Glomerular endothelial cell (primary cell): ENCODE results near the gene SCAMP4. TPM values are rescaled to one million over a fixed set of nuclear protein-coding genes. Genes with fewer than 3 reads are reported as not detected.

Experiments used
- DNase-seq: peaks from one replicate; pipeline ENCODE4 v3.0.0-alpha.2; 2011; ENCODE audit warnings: low read depth, low spot score; ENCODE audit errors: extremely low read depth
- total RNA-seq: library from RNA; depleted of rRNA; stranded (reverse); fragments of >200 nt; gene quantifications from 2 replicates; pipeline ENCODE4 v1.2.3, GENCODE V29; 2015

Gene SCAMP4
- 115 and 140 TPM in 2 replicates for total RNA-seq

- DNase-seq: no peak
These were observed at the start of gene SCAMP4, which contains the start of gene ADAT3 for GRCh38 chr19:1905110-1905862. TSS of gene SCAMP4 (plus strand) at chr19:1905399. CDS start at chr19:1915020, 9,621 bp downstream. TSS of gene ADAT3 (plus strand) at chr19:1905399. CDS start at chr19:1912048, 6,649 bp downstream.

GRCh38 chr19:1855828-1856255, 49.4 kb upstream of the SCAMP4 start:
- DNase-seq: no peak

DNA sequence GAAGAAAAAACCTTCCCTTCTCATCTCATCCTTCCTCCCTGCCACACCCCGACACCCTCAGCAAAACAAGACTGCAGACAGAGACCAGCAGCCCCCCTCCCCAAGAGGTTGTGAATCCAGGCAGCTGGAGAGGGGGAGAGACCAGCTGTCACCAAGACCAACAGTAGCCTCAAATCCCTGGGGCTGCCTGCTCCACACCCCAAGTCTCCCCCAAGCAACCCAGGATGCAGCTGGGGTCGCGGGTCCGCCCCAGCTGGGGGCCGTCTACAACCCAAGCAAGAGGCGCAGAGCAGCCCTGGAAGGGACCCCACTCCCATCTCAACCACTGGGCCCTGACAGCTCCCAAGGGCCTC, 48.9 kb upstream of the SCAMP4 start:
- DNase-seq: no peak

- DNase-seq: no peak
These were observed 48.2 kb upstream of the SCAMP4 start for GRCh38 chr19:1856698-1857603.

GRCh38 chr19:1857648-1858326, 47.4 kb upstream of the SCAMP4 start:
- DNase-seq: no peak

- DNase-seq: no peak
These were observed 46.7 kb upstream of the SCAMP4 start for GRCh38 chr19:1858412-1859081.

DNA sequence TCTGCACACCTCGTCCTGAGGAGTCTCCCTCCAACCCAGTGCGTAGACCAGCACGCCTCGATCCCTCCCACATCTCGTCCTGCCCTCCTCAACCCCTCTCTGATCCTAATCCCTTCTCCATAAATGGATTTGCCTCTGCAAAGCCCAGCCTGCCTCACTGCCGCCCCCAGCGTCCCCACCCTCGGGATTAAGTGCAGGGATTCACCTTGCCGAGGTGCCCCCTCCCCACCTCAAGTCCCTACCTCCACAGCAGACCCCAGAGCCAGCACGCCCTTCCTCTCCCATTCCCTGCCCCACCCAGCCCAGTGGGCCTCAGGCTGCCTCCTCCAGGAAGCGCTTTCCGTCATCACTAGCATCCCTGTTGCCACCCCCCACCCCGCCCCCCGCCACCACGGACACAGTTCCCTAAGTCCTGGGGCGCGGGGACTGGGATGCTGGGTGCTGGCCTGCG, 45.8 kb upstream of the SCAMP4 start:
- DNase-seq: no peak

- DNase-seq: no peak
These were observed 45.0 kb upstream of the SCAMP4 start for GRCh38 chr19:1860042-1860775.

DNA sequence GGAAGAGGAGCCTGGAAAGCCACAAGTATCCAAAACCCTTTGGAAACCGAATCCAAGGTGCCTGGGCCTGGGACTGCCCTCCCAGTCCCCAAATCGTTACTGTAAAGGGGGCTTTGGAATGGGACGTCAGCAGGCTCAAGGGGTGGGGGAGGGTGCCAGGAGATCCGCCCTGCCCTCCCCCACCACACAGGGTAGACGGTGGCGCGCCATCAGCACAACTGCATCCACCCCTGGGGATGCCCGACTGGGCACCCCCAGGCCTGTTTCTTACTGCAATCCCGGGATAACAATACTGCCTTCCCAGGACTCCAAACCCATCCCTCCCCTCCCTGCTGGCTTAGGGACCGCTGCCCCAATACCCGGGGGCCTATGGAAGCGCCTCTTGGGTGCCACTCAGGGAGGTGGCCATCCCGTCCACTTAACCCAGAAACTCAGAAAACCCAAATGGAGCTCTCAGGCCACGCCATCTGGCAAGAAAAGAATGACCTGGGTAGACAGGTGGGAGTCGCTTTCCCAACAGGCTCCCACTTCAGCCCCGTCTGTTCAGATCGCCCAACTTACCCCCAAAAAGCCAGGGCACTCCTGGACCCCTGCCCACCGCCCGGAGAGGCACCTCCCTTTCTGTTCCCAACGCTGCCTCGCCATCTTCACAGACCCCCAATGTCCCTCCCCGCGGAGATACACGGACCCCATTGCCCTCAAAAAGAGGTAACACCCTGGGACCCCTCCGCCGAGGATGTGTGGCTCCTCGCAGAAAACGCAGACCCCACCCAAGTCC, 44.2 kb upstream of the SCAMP4 start:
- no peak for DNase-seq

DNA sequence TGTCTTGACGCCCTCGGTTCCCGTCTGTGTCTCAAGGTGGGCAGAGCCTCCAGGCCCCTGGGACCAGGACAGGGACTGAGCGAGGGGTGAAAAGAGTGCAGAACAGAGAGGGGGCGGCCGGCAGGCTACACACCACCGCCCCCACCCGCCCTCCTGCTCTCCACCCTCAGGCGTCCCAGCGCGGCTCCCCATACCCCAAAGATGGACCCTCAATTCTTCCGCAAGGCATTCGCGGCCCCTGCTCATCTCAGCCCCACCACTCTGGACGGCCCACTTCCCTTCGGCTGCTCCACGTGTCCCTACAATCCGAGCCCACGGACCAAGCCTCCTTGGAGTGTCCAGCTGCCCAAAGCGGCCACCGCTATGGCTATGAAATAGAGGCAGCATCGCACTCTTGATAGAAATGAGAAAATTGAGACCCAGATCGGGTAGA, 43.6 kb upstream of the SCAMP4 start:
- DNase-seq: no peak

DNA sequence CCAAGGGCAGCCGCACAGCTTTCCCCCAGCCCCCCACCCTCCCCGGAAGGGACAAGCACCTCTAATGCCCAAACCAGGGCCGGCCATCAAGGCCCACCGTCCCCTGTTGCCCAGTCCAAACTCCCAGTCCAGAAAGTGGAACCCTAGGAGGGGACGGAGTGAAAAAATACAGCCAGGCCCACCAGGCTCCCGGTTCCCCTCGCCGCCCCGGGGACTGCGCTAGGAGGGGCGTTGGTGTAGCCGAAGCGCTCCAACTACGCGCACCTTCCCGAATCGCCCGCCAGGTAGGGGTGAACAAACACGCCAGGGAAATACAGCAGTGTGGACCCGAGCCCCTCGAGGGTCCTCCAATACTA, 43.2 kb upstream of the SCAMP4 start:
- no peak for DNase-seq

DNA sequence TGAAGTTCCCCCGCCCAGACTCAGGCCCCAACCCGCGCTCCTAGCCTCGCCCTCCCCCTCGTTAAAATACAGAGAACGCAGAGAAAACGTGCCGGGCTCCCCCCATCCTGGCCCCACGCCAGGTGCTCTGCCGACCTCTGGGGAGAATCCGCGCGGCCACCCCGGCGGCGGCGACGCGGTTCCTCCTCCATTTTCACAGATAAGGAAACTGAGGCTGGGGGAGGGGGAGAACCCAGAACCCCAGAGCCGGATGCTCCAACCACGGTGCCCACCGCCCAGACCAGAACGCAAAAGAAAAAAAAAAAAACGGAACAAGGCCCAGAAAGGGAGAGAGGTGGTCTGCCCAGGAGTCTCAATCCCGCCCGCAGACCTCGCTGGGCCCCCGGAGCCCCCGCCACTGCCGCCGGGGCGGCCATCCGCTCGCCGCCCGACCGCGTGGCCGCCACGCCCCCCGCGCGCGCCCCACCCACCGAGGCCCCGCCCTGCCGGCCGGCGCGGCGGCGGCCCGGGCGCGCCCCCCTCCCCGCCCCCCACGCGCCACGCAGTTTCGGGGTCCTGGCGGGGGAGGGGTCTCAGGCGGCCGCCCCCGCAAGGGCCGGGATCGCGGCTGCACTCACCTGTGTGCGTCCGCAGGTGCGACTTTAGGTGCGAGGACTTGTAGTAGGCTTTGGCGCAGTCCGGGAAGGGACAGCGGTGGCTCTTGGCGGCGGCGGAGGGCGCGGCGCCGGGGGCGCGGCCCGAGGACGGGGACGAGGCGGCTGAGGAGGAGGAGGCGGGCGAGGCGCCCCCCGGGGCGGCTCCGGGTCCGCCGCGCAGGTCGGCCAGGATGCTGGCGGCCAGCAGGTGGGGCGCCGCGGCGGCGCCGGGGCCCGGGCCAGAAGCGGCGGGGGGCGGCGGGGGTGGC, 42.5 kb upstream of the SCAMP4 start:
- DNase-seq: no peak

DNA sequence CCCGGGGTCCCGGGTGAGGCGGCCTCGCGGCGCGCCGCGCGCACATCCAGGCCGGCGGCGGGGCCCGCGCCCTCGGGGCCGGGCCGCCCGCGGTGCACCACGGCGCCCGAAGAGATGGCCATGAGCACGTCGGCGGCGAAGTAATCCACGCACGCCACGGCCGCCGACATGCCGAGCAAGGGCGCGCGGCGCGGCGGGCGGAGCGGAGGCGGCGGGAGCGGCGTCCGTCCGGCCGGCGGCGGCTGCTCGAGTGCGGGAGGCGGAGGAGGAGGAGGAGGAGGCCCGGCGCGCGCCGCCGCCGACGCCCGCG, 41.9 kb upstream of the SCAMP4 start, which contains the start of gene KLF16:
KLF16 (minus strand) TSS at position 252 of the 310 bp plus-strand sequence; CDS start at position 170, 82 bp downstream.
- DNase-seq: no peak

DNA sequence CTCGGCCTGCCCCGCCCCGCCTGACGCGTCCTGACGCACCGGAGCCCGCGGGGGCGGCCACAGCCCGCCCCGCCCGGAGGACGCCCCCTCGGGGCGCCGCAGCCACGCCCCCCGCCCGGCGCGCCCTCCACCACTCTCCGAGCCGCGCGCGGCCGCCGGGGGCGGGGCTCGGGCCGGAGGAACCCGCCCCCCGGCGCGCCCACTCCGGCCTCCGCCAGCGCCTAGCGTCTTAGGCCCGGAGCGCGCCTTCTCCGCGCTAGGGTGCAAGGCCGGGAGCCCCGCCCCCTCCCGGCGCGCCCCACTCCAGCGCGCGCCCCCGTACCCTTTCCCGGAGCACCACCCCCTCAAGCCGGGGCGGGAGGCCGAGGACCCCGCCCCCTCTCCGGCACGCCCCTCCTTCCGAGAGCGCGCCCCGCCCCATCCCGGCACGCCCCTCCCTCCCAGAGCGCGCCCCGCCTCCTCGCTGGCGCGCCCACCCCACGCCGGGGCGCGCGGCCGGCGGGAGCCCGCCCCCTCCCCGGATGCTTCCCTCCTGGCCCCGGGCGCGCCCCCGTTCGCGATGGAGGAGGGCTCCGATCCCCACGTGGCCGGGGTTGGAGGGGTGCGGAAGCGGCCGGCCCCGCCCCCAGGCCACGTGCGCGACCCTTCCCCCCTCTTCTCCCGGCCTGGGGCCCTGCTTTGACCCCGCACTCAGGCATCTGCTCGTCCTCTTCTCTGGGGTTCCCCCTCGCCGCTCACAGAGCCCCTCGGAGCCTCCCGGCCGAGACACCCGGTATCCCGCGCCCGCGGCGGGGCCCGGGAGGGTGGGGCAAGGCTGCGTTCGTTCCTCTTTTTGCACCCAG, 41.3 kb upstream of the SCAMP4 start:
- DNase-seq: no peak

DNA sequence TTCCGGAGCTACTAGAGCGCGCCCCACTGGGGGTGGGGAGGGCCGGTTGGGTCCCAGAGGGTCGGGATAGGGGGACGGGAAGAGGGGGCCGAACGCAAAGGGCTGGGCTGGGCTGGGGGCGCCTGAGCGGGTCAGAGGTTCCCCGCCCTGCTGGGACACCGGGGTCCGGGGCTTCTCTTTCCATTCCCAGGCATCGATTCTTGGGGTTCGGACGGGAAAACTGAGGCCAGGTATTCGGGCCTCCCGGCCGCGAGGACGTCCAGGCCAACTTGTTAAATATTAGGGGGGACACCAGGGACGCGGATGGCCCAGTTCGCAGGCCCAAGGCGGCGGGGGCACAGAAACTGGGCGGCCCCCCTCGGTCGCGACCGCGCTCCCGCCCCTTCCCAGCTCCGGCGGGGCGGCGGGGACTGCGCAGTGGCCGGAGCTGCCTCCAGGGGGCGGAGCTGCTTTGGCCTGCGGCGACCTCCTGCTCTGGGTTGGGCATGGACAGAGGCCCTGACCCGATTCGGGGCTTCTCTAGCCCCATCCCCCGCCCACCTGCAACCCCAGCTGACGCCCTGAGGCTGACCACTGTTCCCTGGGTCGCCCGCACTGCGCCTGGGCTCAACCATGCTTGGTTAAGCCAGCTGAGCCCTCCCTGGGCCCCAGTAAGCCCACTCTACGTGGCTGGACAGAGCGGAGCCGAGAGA, 40.6 kb upstream of the SCAMP4 start:
- no peak for DNase-seq

DNA sequence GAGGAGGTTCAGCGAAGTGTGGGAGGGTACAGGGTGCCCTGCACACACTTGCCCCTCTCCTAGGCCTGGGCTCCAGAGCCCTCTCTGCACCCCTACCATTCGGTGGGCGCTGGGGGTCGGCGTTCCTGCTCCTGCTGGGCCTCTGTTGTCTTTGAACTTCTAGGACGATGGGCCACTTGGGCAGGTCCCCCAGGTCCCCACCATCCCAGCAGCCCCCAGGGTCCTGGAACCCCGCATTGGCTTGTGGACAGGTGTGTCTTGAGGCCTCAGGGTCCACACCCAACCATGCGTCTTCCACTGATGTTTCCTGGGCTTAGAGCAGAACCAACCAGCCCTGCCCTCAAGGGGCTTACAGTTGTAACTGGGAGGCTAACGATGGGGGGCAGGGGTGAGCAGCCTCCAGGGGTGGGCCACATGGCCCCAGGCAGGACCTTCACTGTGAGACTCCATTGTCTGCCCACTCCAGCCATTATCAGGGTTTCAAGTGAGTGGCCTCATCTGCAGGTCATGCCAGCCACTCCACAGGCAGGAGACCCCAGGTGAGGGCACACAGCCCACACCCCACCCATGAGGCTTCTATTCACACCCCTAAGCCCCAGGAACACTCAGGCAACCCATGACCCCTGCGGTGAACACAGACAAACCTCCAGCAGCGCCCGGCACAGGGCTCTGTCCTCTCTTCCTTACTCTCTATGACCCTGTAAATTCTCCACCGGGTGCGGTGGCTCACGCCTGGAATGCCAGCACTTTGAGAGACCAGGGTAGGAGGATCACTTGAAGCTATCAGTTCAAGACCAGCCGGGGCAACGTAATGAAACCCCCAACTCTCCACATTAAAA, 39.8 kb upstream of the SCAMP4 start:
- no peak for DNase-seq
